ENCODE results near the gene ZNF597.

DNA sequence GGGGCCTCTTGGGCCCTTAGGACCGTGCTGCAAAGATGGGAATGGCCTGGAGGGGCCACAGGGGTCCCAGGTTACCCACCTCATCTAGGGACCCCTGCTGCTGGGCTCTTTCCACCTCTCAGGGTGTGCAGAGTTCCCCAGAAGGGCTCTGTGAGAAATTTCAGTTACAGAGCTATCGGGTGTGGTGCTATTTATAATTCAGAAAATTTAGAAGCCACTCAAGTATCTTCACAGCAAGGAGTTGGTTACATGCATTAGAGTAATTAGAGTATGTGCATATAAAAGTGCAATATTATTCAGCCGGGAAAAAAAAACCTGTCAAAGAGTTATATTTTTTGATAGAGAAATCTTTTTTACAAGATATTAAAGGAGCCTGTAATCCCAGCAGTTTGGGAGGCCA, 33.1 kb upstream of the ZNF597 start:
- TF ChIP-seq, protein P1, sequence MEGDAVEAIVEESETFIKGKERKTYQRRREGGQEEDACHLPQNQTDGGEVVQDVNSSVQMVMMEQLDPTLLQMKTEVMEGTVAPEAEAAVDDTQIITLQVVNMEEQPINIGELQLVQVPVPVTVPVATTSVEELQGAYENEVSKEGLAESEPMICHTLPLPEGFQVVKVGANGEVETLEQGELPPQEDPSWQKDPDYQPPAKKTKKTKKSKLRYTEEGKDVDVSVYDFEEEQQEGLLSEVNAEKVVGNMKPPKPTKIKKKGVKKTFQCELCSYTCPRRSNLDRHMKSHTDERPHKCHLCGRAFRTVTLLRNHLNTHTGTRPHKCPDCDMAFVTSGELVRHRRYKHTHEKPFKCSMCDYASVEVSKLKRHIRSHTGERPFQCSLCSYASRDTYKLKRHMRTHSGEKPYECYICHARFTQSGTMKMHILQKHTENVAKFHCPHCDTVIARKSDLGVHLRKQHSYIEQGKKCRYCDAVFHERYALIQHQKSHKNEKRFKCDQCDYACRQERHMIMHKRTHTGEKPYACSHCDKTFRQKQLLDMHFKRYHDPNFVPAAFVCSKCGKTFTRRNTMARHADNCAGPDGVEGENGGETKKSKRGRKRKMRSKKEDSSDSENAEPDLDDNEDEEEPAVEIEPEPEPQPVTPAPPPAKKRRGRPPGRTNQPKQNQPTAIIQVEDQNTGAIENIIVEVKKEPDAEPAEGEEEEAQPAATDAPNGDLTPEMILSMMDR (IDR thresholded peaks at IDR 0.05), result no peak
- TF ChIP-seq POLR2A (IDR thresholded peaks at IDR 0.05), result no peak

Data from Peyer's patch (tissue), 4 donors.